ENCODE results near the gene CACNA1C. TPM values are rescaled to one million over a fixed set of nuclear protein-coding genes. Genes with fewer than 3 reads are reported as not detected.

The CACNA1C gene
- total RNA-seq, 6 donors from 2014 or later, result 5.2 to 45.1 (median 8.8) TPM

GRCh38 chr12:2651068-2651965 lies 598.5 kb downstream of the CACNA1C start:
- Histone ChIP-seq H3K36me3 (peaks cover 0 to 4% (median 0%) of the 10 kb centered on the region in 4 donors), H3K4me3 (no peak overlapping the region), H3K9me3 (no peaks in the 10 kb centered on the region), H3K27ac (no peak overlapping the region), H3K27me3 (no peaks in the 10 kb centered on the region), H3K4me1 (no peaks in the 10 kb centered on the region)
- WGBS, 2 donors, result 81 to 87% methylated on average over 23 to 32 of the region's 32 CpGs
- DNase-seq (peak in 1 of 2 donors; percentile 65), ATAC-seq (ENCODE audit: low FRiP score in 2 of 2) (no peak)
- TF ChIP-seq POLR2A (IDR thresholded peaks at IDR 0.05) (no peak), CTCF (IDR thresholded peaks at IDR 0.05) (no peak), EP300 (IDR thresholded peaks at IDR 0.05) (no peak), POLR2AphosphoS5 (IDR thresholded peaks at IDR 0.05) (no peak)

- no peak overlapping the region for H3K4me3 ChIP-seq
- H3K27me3 ChIP-seq, result no peaks in the 10 kb centered on the region
- H3K4me1 ChIP-seq, result no peaks in the 10 kb centered on the region
- 91 to 100% methylated on average over 11 to 14 of the region's 14 CpGs for WGBS, 2 donors
- DNase-seq (peak in 1 of 2 donors; percentile 24), ATAC-seq (ENCODE audit: low FRiP score in 2 of 2) (no peak)
- no peaks in the 10 kb centered on the region for H3K9me3 ChIP-seq
- TF ChIP-seq CTCF (IDR thresholded peaks at IDR 0.05), result no peak
- TF ChIP-seq EP300 (IDR thresholded peaks at IDR 0.05), result no peak
- no peak for TF ChIP-seq POLR2AphosphoS5 (IDR thresholded peaks at IDR 0.05)
- TF ChIP-seq POLR2A (IDR thresholded peaks at IDR 0.05), result no peak
- H3K36me3 ChIP-seq, result peaks cover 0 to 4% (median 0%) of the 10 kb centered on the region in 4 donors
- no peak overlapping the region for H3K27ac ChIP-seq
Measured at GRCh38 chr12:2652011-2652400, 599.2 kb downstream of the CACNA1C start.

- H3K36me3 ChIP-seq, result peaks cover 0 to 4% (median 0%) of the 10 kb centered on the region in 4 donors
- no peak overlapping the region for H3K4me3 ChIP-seq
- 78 to 97% methylated on average over 8 to 32 of the region's 33 CpGs for WGBS, 2 donors
- DNase-seq (peak in 1 of 2 donors; percentile 62), ATAC-seq (ENCODE audit: low FRiP score in 2 of 2) (no peak)
- H3K9me3 ChIP-seq, result no peaks in the 10 kb centered on the region
- no peak for TF ChIP-seq POLR2A (IDR thresholded peaks at IDR 0.05)
- TF ChIP-seq POLR2AphosphoS5 (IDR thresholded peaks at IDR 0.05), result no peak
- TF ChIP-seq CTCF (IDR thresholded peaks at IDR 0.05), result no peak
- TF ChIP-seq EP300 (IDR thresholded peaks at IDR 0.05), result no peak
- no peaks in the 10 kb centered on the region for H3K27me3 ChIP-seq
- H3K4me1 ChIP-seq, result no peaks in the 10 kb centered on the region
- H3K27ac ChIP-seq, result no peak overlapping the region
Measured at GRCh38 chr12:2652401-2653081, 599.8 kb downstream of the CACNA1C start.

GRCh38 chr12:2653461-2653965 lies 600.7 kb downstream of the CACNA1C start:
- ATAC-seq (ENCODE audit: low FRiP score in 2 of 2) (no peak), DNase-seq (peak in 1 of 2 donors; percentile 32)
- 91 to 95% methylated on average over 22 of the region's 22 CpGs for WGBS, 2 donors
- no peaks in the 10 kb centered on the region for H3K27me3 ChIP-seq
- no peaks in the 10 kb centered on the region for H3K9me3 ChIP-seq
- no peak overlapping the region for H3K4me3 ChIP-seq
- H3K4me1 ChIP-seq, result no peaks in the 10 kb centered on the region
- peaks cover 0 to 4% (median 0%) of the 10 kb centered on the region in 4 donors for H3K36me3 ChIP-seq
- TF ChIP-seq EP300 (IDR thresholded peaks at IDR 0.05), result no peak
- no peak for TF ChIP-seq CTCF (IDR thresholded peaks at IDR 0.05)
- no peak for TF ChIP-seq POLR2AphosphoS5 (IDR thresholded peaks at IDR 0.05)
- no peak for TF ChIP-seq POLR2A (IDR thresholded peaks at IDR 0.05)
- H3K27ac ChIP-seq, result no peak overlapping the region

All from upper lobe of left lung (tissue), 6 donors.